A673 (cell line): ENCODE data around the gene GRIK4. TPM values are rescaled to one million over a fixed set of nuclear protein-coding genes. Genes with fewer than 3 reads are reported as not detected.

Source experiments
- BruUV-seq: library from RNA; stranded (reverse); fragments of 400-500 nt; replicated peaks from 2 replicates; lab custom pipeline; 2021; lab: Mats Ljungman, UMichigan
- CTCF ChIA-PET: fragments of 300-600 bp; sonication (Branson Sonifier 250); formaldehyde crosslinking; loops from one replicate; lab custom pipeline; 2022; ENCODE audit warnings: antibody characterized with exemption; lab: Charles Lee
- POLR2A ChIA-PET: fragments of 300-600 bp; sonication (Branson Sonifier 250); formaldehyde crosslinking; loops from one replicate; lab custom pipeline; 2022; ENCODE audit warnings: antibody characterized with exemption; ENCODE audit not compliant: low non-redundant PET; lab: Charles Lee
- DNase-seq: peaks from one replicate; pipeline ENCODE4 v3.0.0-alpha.2; 2015; ENCODE audit warnings: low spot score
- H3K27ac ChIP-seq: fragments of 200-600 bp; sonication (generic); 2 replicates; pipeline ENCODE4 v1.5.1; 2016; ENCODE audit warnings: mixed run types, low read depth, mild to moderate bottlenecking, mixed read lengths, antibody characterized with exemption, low read length; ENCODE audit not compliant: poor library complexity, severe bottlenecking
- H3K27me3 ChIP-seq: fragments of 200-600 bp; sonication (generic); replicated peaks from 2 replicates; pipeline ENCODE4 v1.6.1; 2017; ENCODE audit warnings: mixed run types, low read depth, mild to moderate bottlenecking, mixed read lengths, antibody characterized with exemption, low read length; ENCODE audit not compliant: insufficient read depth, poor library complexity
- H3K36me3 ChIP-seq: fragments of 200-600 bp; sonication (generic); 2 replicates; pipeline ENCODE4 v1.6.1; 2016; ENCODE audit warnings: mixed run types, mild to moderate bottlenecking, mixed read lengths, antibody characterized with exemption, low read length; ENCODE audit not compliant: insufficient read depth, poor library complexity, severe bottlenecking
- H3K4me1 ChIP-seq: fragments of 200-600 bp; sonication (generic); 2 replicates; pipeline ENCODE4 v1.6.1; 2017; ENCODE audit warnings: mixed run types, mild to moderate bottlenecking, mixed read lengths, antibody characterized with exemption, low read length; ENCODE audit not compliant: insufficient read depth, poor library complexity, severe bottlenecking
- H3K4me3 ChIP-seq: fragments of 200-600 bp; sonication (generic); 2 replicates; pipeline ENCODE4 v1.5.1; 2016; ENCODE audit warnings: low read depth, mixed run types, mild to moderate bottlenecking, mixed read lengths, low read length; ENCODE audit not compliant: poor library complexity, severe bottlenecking
- H3K9me3 ChIP-seq: fragments of 200-600 bp; sonication (generic); 2 replicates; pipeline ENCODE4 v1.6.1; 2016; ENCODE audit warnings: mixed run types, low read depth, mild to moderate bottlenecking, mixed read lengths, antibody characterized with exemption, low read length; ENCODE audit not compliant: poor library complexity, severe bottlenecking
- EZH2 ChIP-seq: fragments of 200-600 bp; sonication (generic); IDR thresholded peaks from 2 replicates; pipeline ENCODE4 v1.6.1; 2017; ENCODE audit warnings: borderline replicate concordance, low read depth, mild to moderate bottlenecking, mixed read lengths, antibody characterized with exemption, low read length; ENCODE audit not compliant: poor library complexity, severe bottlenecking
- intact Hi-C: fragments of 100-400 bp; cut with micrococcal nuclease; formaldehyde crosslinking; loops from one replicate; pipeline ENCODE4 v1.10.0; 2022; ENCODE audit not compliant: unreplicated experiment
- total RNA-seq: library from RNA; stranded (reverse); gene quantifications from 2 replicates; pipeline ENCODE4 v1.2.3, GENCODE V29; 2021
- TF ChIP-seq, protein P1 (sequence below): fragments of 300-800, 200-600 bp; sonication (generic); conservative IDR thresholded peaks from 2 replicates; pipeline ENCODE4 v1.5.1; 2017; ENCODE audit warnings: low read depth, mild to moderate bottlenecking, antibody characterized with exemption, low read length, moderate library complexity, mixed read lengths

GRIK4 gene
- total RNA-seq, 1 experiment from 2014 or later: not detected

DNA sequence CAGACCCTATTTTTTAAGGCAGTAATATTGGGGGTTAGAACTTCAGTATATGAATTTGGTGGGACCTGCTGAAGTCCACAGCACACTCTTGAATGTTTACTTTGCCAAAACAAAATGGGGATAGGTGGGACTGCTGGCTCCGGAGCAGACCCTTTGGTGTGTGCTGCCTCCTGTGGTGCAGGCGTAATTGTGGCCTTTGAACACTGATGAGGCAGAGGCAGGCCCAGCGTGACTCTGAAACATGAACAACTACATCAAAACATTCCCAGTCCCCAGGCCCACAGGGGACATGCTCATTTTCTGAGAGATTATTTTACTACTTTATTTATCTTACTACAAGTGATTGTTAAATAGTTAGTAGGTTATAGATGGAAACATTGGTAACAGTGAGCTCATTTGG is 287.3 kb downstream of the GRIK4 start:
- BruUV-seq: no TSS peak
- DNase-seq: no peak
- TF ChIP-seq EZH2: no peak
- TF ChIP-seq, protein P1, sequence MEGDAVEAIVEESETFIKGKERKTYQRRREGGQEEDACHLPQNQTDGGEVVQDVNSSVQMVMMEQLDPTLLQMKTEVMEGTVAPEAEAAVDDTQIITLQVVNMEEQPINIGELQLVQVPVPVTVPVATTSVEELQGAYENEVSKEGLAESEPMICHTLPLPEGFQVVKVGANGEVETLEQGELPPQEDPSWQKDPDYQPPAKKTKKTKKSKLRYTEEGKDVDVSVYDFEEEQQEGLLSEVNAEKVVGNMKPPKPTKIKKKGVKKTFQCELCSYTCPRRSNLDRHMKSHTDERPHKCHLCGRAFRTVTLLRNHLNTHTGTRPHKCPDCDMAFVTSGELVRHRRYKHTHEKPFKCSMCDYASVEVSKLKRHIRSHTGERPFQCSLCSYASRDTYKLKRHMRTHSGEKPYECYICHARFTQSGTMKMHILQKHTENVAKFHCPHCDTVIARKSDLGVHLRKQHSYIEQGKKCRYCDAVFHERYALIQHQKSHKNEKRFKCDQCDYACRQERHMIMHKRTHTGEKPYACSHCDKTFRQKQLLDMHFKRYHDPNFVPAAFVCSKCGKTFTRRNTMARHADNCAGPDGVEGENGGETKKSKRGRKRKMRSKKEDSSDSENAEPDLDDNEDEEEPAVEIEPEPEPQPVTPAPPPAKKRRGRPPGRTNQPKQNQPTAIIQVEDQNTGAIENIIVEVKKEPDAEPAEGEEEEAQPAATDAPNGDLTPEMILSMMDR: no peak
- Histone ChIP-seq H3K9me3 (no peaks in the 10 kb centered on the region), H3K36me3 (no peaks in the 10 kb centered on the region), H3K4me3 (no peak overlapping the region), H3K4me1 (no peaks in the 10 kb centered on the region), H3K27me3 (peaks cover 15% of the 10 kb centered on the region), H3K27ac (no peak overlapping the region)
- POLR2A ChIA-PET: no interaction called here
- CTCF ChIA-PET: no interaction called here
- intact Hi-C loops: no loop called here

DNA sequence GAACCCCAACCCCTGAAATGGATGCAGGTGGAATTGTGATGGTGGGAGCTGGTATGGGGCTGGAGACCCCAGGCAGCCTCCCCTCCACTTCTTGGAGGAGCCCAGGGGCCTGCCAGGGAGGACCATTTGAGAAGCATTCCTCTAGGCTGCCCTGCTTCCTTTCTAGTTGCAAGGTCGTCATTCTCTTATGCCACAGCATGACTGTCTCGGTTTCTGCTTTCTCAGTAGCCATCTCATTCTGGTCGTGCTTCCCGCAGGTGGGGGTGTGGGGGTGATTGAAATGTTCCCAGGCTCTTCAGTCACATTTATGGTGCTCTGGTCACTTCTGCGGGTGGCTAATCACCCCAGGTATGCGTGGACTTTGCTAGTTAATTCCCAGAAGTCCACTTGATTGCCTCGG is 288.7 kb downstream of the GRIK4 start:
- Histone ChIP-seq H3K9me3 (no peaks in the 10 kb centered on the region), H3K27ac (no peak overlapping the region), H3K4me3 (no peak overlapping the region), H3K36me3 (no peaks in the 10 kb centered on the region), H3K4me1 (no peaks in the 10 kb centered on the region), H3K27me3 (peaks cover 7% of the 10 kb centered on the region)
- TF ChIP-seq, protein P1: no peak
- no peak for TF ChIP-seq EZH2
- intact Hi-C loops: loop anchor here (10.0 kb wide), 1 partner anchor 465 kb away; the partner anchor contains the start of gene ARHGEF12
- BruUV-seq: no TSS peak
- ChIA-PET POLR2A (no interaction called here), CTCF (no interaction called here)
- DNase-seq: no peak

DNA sequence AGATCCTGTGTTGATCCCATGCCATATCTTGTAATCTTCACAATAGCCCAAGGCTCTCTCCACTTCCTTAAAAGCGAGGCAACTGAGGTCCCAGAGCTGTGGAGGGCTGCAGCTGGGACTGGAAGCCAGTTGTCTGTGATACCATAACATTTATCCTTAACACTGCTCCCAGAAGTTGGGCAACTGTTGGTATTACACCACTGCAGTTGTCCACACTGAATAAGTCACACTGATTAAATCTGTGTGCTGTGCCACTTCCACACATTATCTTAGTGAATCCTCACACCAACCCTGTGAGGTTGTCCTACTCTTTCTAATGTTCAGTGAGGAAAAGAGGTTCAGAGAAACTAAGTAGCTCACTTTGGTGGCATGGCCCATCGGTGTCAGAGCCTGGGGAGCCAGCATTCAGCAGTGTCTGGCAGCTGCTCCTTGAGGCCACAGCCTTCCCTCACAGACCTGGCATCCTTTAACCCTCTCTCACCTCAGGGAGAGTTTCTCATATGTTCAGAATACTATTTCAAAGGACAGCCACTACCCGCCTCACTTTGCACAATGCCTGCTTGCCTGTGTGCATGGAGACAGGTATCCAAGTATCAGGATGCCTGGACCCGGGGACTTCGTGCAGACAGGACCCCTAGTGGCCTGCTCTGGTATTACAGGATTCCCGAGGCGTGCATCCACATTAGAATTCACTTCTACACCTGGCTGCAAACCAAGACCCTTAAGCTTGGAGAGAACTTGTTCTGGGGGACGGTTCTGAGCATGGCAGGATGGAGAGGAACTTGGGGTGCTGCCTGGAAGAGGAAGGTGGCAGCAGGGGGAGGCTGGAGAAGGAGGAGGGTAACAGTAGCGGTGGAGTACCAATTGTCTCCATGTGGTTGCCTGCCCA is 290.5 kb downstream of the GRIK4 start:
- no peak for TF ChIP-seq EZH2
- TF ChIP-seq, protein P1: peak; percentile 95
- ChIA-PET POLR2A (interaction anchor here (0.5 kb wide), 1 partner anchor 467 kb away, joined by 7 read pairs; no protein-coding TSS in a partner anchor), CTCF (interaction anchor here (0.6 to 1.6 kb wide), 4 partner anchors 31 to 151 kb away, joined by 3 read pairs; no protein-coding TSS in a partner anchor)
- Histone ChIP-seq H3K9me3 (no peaks in the 10 kb centered on the region), H3K4me1 (no peaks in the 10 kb centered on the region), H3K27me3 (peaks cover 5% of the 10 kb centered on the region), H3K27ac (no peak overlapping the region), H3K36me3 (no peaks in the 10 kb centered on the region), H3K4me3 (no peak overlapping the region)
- DNase-seq: peak; percentile 65
- intact Hi-C loops: loop anchor here (1.0 to 10.0 kb wide), 2 partner anchors 291 to 467 kb away; partner anchors contain the start of genes ARHGEF12 and GRIK4
- BruUV-seq: no TSS peak
